Tibial nerve (tissue), 4 donors: ENCODE data around the gene HTR7. TPM values are rescaled to one million over a fixed set of nuclear protein-coding genes. Genes with fewer than 3 reads are reported as not detected.

Experiments
- DNase-seq, 2 donors: peaks; one replicate each; pipeline ENCODE4 v3.0.0-alpha.2; 2019; ENCODE audit warnings: low spot score in 2 of 2
- H3K27ac ChIP-seq, 4 donors: fragments of 200-600 bp; sonication (generic) in 3 of 4; one replicate each; pipeline ENCODE4 v1.5.1; 2017 to 2019; ENCODE audit warnings: mild to moderate bottlenecking in 1 of 4
- H3K27me3 ChIP-seq, 2 donors: fragments of 200-600 bp; sonication (generic) in 1 of 2; one replicate each; pipeline versions ENCODE4 v1.5.1 to v1.6.0; 2017 to 2019
- H3K36me3 ChIP-seq, 3 donors: fragments of 200-600 bp; sonication (generic); one replicate each; pipeline ENCODE4 v1.5.1; 2018 to 2019
- H3K4me1 ChIP-seq, 4 donors: fragments of 200-600 bp; sonication (generic) in 3 of 4; one replicate each; pipeline ENCODE4 v1.5.1; 2017 to 2019
- H3K4me3 ChIP-seq, 4 donors: fragments of 200-600 bp; sonication (generic) in 3 of 4; one replicate each; pipeline ENCODE4 v1.5.1; 2017 to 2019; ENCODE audit warnings: mild to moderate bottlenecking in 1 of 4, moderate library complexity in 1 of 4
- H3K9me3 ChIP-seq, 4 donors: fragments of 200-600 bp; sonication (generic) in 3 of 4; one replicate each; pipeline ENCODE4 v1.5.1; 2017 to 2019
- CTCF ChIP-seq, 5 experiments: fragments of 200-600 bp in 3 of 5; fragments of 450-650 bp in 2 of 5; sonication (generic) in 3 of 5; IDR thresholded peaks; one replicate each; pipeline ENCODE4 v1.5.1; 2016 to 2019; ENCODE audit warnings: antibody characterized with exemption in 5 of 5, mild to moderate bottlenecking in 3 of 5, moderate library complexity in 2 of 5
- EP300 ChIP-seq, 2 donors: sonication (generic); formaldehyde crosslinking; IDR thresholded peaks; one replicate each; pipeline ENCODE4 v1.6.1; 2017; ENCODE audit warnings: antibody characterized with exemption in 2 of 2, mild to moderate bottlenecking in 1 of 2
- POLR2A ChIP-seq, 2 donors: fragments of 450-650 bp; IDR thresholded peaks; one replicate each; pipeline ENCODE4 v1.6.1; 2017; ENCODE audit warnings: antibody characterized with exemption in 2 of 2, mild to moderate bottlenecking in 2 of 2, moderate library complexity in 2 of 2
- WGBS, 2 donors: methylation state at CpG; one replicate each; pipeline ENCODE4 v1.1.5; 2018; 5-methylcytosine and 5-hydroxymethylcytosine counted together
- total RNA-seq, 4 donors: library from RNA; depleted of rRNA; stranded (reverse); fragments of >200 nt; gene quantifications; one replicate each; pipeline ENCODE4 v1.1.0, GENCODE V29; 2016

The HTR7 gene
- total RNA-seq, 4 donors from 2014 or later = 0.20 to 1.2 (median 0.43) TPM

GRCh38 chr10:90806677-90807076 lies 51.2 kb downstream of the HTR7 start:
- Histone ChIP-seq H3K27ac (no peak overlapping the region), H3K4me1 (no peaks in the 10 kb centered on the region), H3K36me3 (no peaks in the 10 kb centered on the region), H3K4me3 (no peak overlapping the region), H3K9me3 (peaks cover 0 to 9% (median 0%) of the 10 kb centered on the region in 4 donors), H3K27me3 (no peaks in the 10 kb centered on the region)
- TF ChIP-seq POLR2A (IDR thresholded peaks at IDR 0.05) = no peak
- no peak for TF ChIP-seq EP300 (IDR thresholded peaks at IDR 0.05)
- TF ChIP-seq CTCF (IDR thresholded peaks at IDR 0.05) = no peak
- no peak for DNase-seq
- WGBS, 2 donors = 69 to 85% methylated on average over 1 of the region's 1 CpG

GRCh38 chr10:90805206-90805605 lies 52.6 kb downstream of the HTR7 start:
- peaks cover 0 to 9% (median 0%) of the 10 kb centered on the region in 4 donors for H3K9me3 ChIP-seq
- no peak for TF ChIP-seq CTCF (IDR thresholded peaks at IDR 0.05)
- TF ChIP-seq POLR2A (IDR thresholded peaks at IDR 0.05) = no peak
- TF ChIP-seq EP300 (IDR thresholded peaks at IDR 0.05) = no peak
- H3K36me3 ChIP-seq = no peaks in the 10 kb centered on the region
- WGBS, 2 donors = 51 to 76% methylated on average over 1 of the region's 1 CpG
- H3K4me1 ChIP-seq = no peaks in the 10 kb centered on the region
- no peak for DNase-seq
- H3K27me3 ChIP-seq = no peaks in the 10 kb centered on the region
- no peak overlapping the region for H3K27ac ChIP-seq
- H3K4me3 ChIP-seq = no peak overlapping the region

GRCh38 chr10:90804354-90804753 lies 53.5 kb downstream of the HTR7 start:
- 59 to 63% methylated on average over 3 of the region's 3 CpGs for WGBS, 2 donors
- DNase-seq = no peak
- H3K9me3 ChIP-seq = peaks cover 0 to 9% (median 0%) of the 10 kb centered on the region in 4 donors
- no peaks in the 10 kb centered on the region for H3K4me1 ChIP-seq
- no peaks in the 10 kb centered on the region for H3K27me3 ChIP-seq
- H3K36me3 ChIP-seq = no peaks in the 10 kb centered on the region
- TF ChIP-seq EP300 (IDR thresholded peaks at IDR 0.05) = no peak
- no peak for TF ChIP-seq CTCF (IDR thresholded peaks at IDR 0.05)
- TF ChIP-seq POLR2A (IDR thresholded peaks at IDR 0.05) = no peak
- no peak overlapping the region for H3K27ac ChIP-seq
- no peak overlapping the region for H3K4me3 ChIP-seq

- Histone ChIP-seq H3K4me1 (no peaks in the 10 kb centered on the region), H3K4me3 (no peak overlapping the region), H3K36me3 (no peaks in the 10 kb centered on the region), H3K9me3 (peaks cover 0 to 9% (median 0%) of the 10 kb centered on the region in 4 donors), H3K27me3 (no peaks in the 10 kb centered on the region), H3K27ac (no peak overlapping the region)
- no peak for TF ChIP-seq CTCF (IDR thresholded peaks at IDR 0.05)
- no peak for TF ChIP-seq EP300 (IDR thresholded peaks at IDR 0.05)
- no peak for TF ChIP-seq POLR2A (IDR thresholded peaks at IDR 0.05)
- WGBS, 2 donors = 68 to 81% methylated on average over 1 of the region's 1 CpG
- no peak for DNase-seq
Observed at GRCh38 chr10:90801608-90802007, 56.2 kb downstream of the HTR7 start.

- no peak for DNase-seq
- H3K27ac ChIP-seq = no peak overlapping the region
- WGBS, 2 donors = 85 to 87% methylated on average over 5 of the region's 5 CpGs
- H3K4me1 ChIP-seq = no peaks in the 10 kb centered on the region
- no peaks in the 10 kb centered on the region for H3K27me3 ChIP-seq
- TF ChIP-seq EP300 (IDR thresholded peaks at IDR 0.05) (no peak), POLR2A (IDR thresholded peaks at IDR 0.05) (no peak), CTCF (IDR thresholded peaks at IDR 0.05) (no peak)
- no peaks in the 10 kb centered on the region for H3K36me3 ChIP-seq
- H3K4me3 ChIP-seq = no peak overlapping the region
- H3K9me3 ChIP-seq = peaks cover 0 to 9% (median 0%) of the 10 kb centered on the region in 4 donors
Observed at GRCh38 chr10:90800232-90800796, 57.5 kb downstream of the HTR7 start.
